PC-9 (cell line): ENCODE data around the gene PCYT2. TPM values are rescaled to one million over a fixed set of nuclear protein-coding genes. Genes with fewer than 3 reads are reported as not detected.

Experiments
- BruUV-seq: library from RNA; stranded (reverse); fragments of 400-500 nt; replicated peaks from 2 replicates; lab custom pipeline; 2021; lab: Mats Ljungman, UMichigan
- CTCF ChIA-PET: fragments of 300-600 bp; sonication (Branson Sonifier 250); formaldehyde crosslinking; loops from one replicate; lab custom pipeline; 2022; ENCODE audit warnings: antibody characterized with exemption; lab: Charles Lee
- POLR2A ChIA-PET: fragments of 300-600 bp; sonication (Branson Sonifier 250); formaldehyde crosslinking; loops from one replicate; lab custom pipeline; 2022; ENCODE audit warnings: antibody characterized with exemption; ENCODE audit not compliant: unreplicated experiment; lab: Charles Lee
- DNase-seq, 2 experiments: peaks; one replicate each; pipeline versions ENCODE4 v3.0.0 to v3.0.0-alpha.2; 2015 to 2022; ENCODE audit warnings: mixed read lengths in 1 of 2
- H2AFZ ChIP-seq: fragments of 200-600 bp; sonication (generic); 2 replicates; pipeline ENCODE4 v1.8.1; 2017; ENCODE audit warnings: antibody characterized with exemption
- H3F3A ChIP-seq: fragments of 200-600 bp; sonication (generic); 2 replicates; pipeline ENCODE4 v1.8.1; 2017; ENCODE audit warnings: antibody characterized with exemption, mild to moderate bottlenecking, low read depth; ENCODE audit not compliant: insufficient read depth
- H3K27ac ChIP-seq: fragments of 200-600 bp; sonication (generic); 2 replicates; pipeline ENCODE4 v1.6.1; 2016; ENCODE audit warnings: mixed run types
- H3K27me3 ChIP-seq: fragments of 200-600 bp; sonication (generic); 2 replicates; pipeline ENCODE4 v1.6.1; 2016; ENCODE audit warnings: low read depth, mixed run types; ENCODE audit not compliant: insufficient read depth
- H3K36me3 ChIP-seq: fragments of 200-600 bp; sonication (generic); 2 replicates; pipeline ENCODE4 v1.6.1; 2016; ENCODE audit warnings: low read depth, mixed run types
- H3K4me1 ChIP-seq: fragments of 200-600 bp; sonication (generic); replicated peaks from 2 replicates; pipeline ENCODE4 v1.6.1; 2016; ENCODE audit warnings: mixed run types; ENCODE audit not compliant: insufficient read depth
- H3K4me2 ChIP-seq: fragments of 200-600 bp; sonication (generic); 2 replicates; pipeline ENCODE4 v1.6.1; 2017; ENCODE audit warnings: mixed run types
- H3K4me3 ChIP-seq: fragments of 200-600 bp; sonication (generic); 2 replicates; pipeline ENCODE4 v1.6.1; 2016; ENCODE audit warnings: mixed run types
- H3K79me2 ChIP-seq: fragments of 200-600 bp; sonication (generic); 2 replicates; pipeline ENCODE4 v1.6.1; 2017; ENCODE audit warnings: low read depth, mixed run types
- H3K9me2 ChIP-seq: fragments of 200-600 bp; sonication (generic); 2 replicates; pipeline ENCODE4 v1.8.1; 2017; ENCODE audit warnings: mild to moderate bottlenecking; ENCODE audit not compliant: insufficient read depth
- H3K9me3 ChIP-seq: fragments of 200-600 bp; sonication (generic); 2 replicates; pipeline ENCODE4 v1.8.1; 2016; ENCODE audit warnings: low read depth; ENCODE audit not compliant: insufficient read depth
- H4K20me1 ChIP-seq: fragments of 200-600 bp; sonication (generic); 2 replicates; pipeline ENCODE4 v1.8.1; 2017; ENCODE audit not compliant: insufficient read depth
- EZH2 ChIP-seq: fragments of 200-600 bp; sonication (generic); IDR thresholded peaks from 2 replicates; pipeline ENCODE4 v1.8.0; 2017; ENCODE audit warnings: antibody characterized with exemption, low read depth
- intact Hi-C: fragments of 100-400 bp; cut with micrococcal nuclease; formaldehyde crosslinking; loops from one replicate; pipeline ENCODE4 v1.10.0; 2022; ENCODE audit not compliant: unreplicated experiment
- total RNA-seq: library from RNA; stranded (reverse); gene quantifications from 2 replicates; pipeline ENCODE4 v1.2.3, GENCODE V29; 2021
- TF ChIP-seq, protein P1 (sequence below): fragments of 200-600 bp; sonication (generic); conservative IDR thresholded peaks from 2 replicates; pipeline ENCODE4 v1.6.1; 2017; ENCODE audit warnings: mixed run types, antibody characterized with exemption, mild to moderate bottlenecking, moderate library complexity

PCYT2 gene
- total RNA-seq, 1 experiment from 2014 or later, result 82.2 TPM

DNA sequence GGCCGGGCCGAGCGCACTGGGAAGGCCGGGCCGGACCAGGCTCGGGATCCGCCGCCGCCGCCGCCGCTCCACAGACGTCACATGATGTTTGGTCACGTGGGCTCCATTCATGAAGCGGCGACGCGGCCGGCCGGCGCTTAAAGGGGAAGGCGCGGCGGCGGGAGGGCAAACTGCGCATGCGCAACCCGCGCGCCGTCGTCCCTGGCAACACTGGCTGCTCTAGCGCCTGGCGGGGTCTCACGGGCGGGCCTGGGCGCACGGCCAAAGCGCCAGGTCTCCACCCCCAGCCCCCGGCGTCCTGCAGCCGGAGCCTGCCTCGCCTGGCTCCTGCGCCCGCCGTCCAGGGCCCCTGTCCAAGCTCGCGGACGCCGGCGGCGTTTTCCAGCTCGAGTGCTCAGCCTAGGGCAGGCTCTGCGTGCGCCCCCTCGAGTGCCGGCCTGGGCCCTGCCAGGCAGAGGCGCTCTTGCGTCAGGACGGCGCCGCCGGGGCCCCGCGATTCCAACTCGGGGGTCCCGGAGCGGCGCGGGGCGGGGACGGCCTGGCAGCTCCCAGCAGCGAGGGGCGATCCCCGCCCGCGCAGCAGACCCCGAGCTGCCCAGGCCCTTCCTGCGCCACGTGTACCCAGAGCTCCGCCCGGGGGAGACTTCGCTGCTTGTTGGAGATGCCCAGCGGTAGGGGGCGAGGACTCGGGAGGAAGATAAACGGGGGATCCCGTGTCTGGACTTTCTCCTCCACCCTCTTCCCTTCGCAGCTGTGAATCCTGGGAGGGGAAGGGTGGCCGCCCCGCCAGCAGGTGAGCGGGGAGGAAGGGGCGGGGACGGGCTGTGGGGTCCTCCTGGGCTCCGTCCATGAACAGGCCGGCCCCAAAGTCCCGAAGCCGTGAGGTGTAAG lies 16.7 kb upstream of the PCYT2 start, which contains the start of gene MAFG:
MAFG (minus strand) TSS at position 83 of the 891 bp plus-strand sequence. CDS start 4,550 bp downstream, outside the sequence.
- Histone ChIP-seq H3K9me2 (no peaks in the 10 kb centered on the region), H4K20me1 (peaks cover 10% of the 10 kb centered on the region; the same call in 1 of the 2 replicates), H3K4me3 (peak within 1 kb of the TSS; percentile 73), H3K27me3 (no peaks in the 10 kb centered on the region), H3F3A (peaks cover 16% of the 10 kb centered on the region; the same call in 1 of the 2 replicates), H3K4me1 (peaks cover 27% of the 10 kb centered on the region), H3K27ac (peak within 1 kb of the TSS; percentile 87), H3K79me2 (peaks cover 33% of the 10 kb centered on the region), H3K4me2 (peak within 1 kb of the TSS; percentile 86), H2AFZ (peak within 1 kb of the TSS; percentile 79; the same call in 1 of the 2 replicates), H3K9me3 (no peaks in the 10 kb centered on the region), H3K36me3 (no peaks in the 10 kb centered on the region)
- intact Hi-C loops, result loop anchor here (2.0 to 5.0 kb wide), 2 partner anchors 53 to 61 kb away; no protein-coding TSS in a partner anchor
- peak; percentile 70 to 97 for DNase-seq
- TF ChIP-seq EZH2, result no peak
- ChIA-PET CTCF (interaction anchor here (0.5 to 1.1 kb wide), 3 partner anchors 12 to 92 kb away, joined by 3 to 7 read pairs (median 3); no protein-coding TSS in a partner anchor), POLR2A (interaction anchor here (0.5 to 1.0 kb wide), 3 partner anchors 17 to 269 kb away, joined by 4 to 16 read pairs (median 6); partner anchors contain the start of gene PCYT2)
- BruUV-seq, result no TSS peak

DNA sequence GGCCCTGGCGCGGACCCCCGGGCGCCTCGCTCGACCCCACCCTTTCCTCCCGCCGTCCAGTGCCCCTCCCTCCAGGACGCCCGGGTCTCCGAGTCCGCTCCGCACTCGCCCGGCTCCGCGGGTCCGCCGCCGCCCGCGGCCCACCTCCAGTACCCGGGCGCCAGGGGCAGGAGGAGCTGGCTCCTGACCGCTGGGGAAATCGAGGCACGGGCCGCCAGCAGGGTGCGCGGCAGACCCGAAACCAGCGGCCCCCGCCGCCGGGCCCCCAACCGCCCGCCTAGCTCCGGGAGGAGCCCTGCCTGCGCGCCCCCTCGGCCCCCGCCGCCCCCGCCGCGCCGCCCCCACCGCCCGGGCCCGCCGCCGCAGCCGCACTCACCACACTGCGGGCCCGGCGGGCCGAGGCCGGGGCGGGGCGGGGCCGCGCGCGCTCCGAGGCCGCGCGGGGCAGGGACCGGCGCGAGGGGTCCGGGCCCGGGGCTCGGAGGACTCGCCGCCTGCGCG lies 16.0 kb upstream of the PCYT2 start:
- H3K9me2 ChIP-seq, result no peaks in the 10 kb centered on the region
- TF ChIP-seq EZH2, result no peak
- TF ChIP-seq, protein P1, sequence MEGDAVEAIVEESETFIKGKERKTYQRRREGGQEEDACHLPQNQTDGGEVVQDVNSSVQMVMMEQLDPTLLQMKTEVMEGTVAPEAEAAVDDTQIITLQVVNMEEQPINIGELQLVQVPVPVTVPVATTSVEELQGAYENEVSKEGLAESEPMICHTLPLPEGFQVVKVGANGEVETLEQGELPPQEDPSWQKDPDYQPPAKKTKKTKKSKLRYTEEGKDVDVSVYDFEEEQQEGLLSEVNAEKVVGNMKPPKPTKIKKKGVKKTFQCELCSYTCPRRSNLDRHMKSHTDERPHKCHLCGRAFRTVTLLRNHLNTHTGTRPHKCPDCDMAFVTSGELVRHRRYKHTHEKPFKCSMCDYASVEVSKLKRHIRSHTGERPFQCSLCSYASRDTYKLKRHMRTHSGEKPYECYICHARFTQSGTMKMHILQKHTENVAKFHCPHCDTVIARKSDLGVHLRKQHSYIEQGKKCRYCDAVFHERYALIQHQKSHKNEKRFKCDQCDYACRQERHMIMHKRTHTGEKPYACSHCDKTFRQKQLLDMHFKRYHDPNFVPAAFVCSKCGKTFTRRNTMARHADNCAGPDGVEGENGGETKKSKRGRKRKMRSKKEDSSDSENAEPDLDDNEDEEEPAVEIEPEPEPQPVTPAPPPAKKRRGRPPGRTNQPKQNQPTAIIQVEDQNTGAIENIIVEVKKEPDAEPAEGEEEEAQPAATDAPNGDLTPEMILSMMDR, result no peak
- no peak overlapping the region for H2AFZ ChIP-seq
- peak overlapping the region; percentile 54; the same call in 1 of the 2 replicates for H3K4me3 ChIP-seq
- peaks cover 18% of the 10 kb centered on the region; the same call in 1 of the 2 replicates for H3F3A ChIP-seq
- H3K4me1 ChIP-seq, result peaks cover 34% of the 10 kb centered on the region
- ChIA-PET CTCF (interaction anchor here (0.5 to 1.1 kb wide), 3 partner anchors 13 to 93 kb away, joined by 3 to 7 read pairs (median 3); no protein-coding TSS in a partner anchor), POLR2A (interaction anchor here (0.5 to 1.6 kb wide), 3 partner anchors 10 to 268 kb away, joined by 4 to 16 read pairs (median 8); partner anchors contain the start of gene PCYT2)
- H3K4me2 ChIP-seq, result peak overlapping the region; percentile 86
- no peaks in the 10 kb centered on the region for H3K27me3 ChIP-seq
- H4K20me1 ChIP-seq, result peaks cover 10% of the 10 kb centered on the region; the same call in 1 of the 2 replicates
- H3K27ac ChIP-seq, result peak overlapping the region; percentile 87
- BruUV-seq, result no TSS peak
- intact Hi-C loops, result loop anchor here (2.0 to 5.0 kb wide), 2 partner anchors 54 to 60 kb away; no protein-coding TSS in a partner anchor
- no peak for DNase-seq
- no peaks in the 10 kb centered on the region for H3K9me3 ChIP-seq
- H3K79me2 ChIP-seq, result peaks cover 40% of the 10 kb centered on the region
- no peaks in the 10 kb centered on the region for H3K36me3 ChIP-seq

DNA sequence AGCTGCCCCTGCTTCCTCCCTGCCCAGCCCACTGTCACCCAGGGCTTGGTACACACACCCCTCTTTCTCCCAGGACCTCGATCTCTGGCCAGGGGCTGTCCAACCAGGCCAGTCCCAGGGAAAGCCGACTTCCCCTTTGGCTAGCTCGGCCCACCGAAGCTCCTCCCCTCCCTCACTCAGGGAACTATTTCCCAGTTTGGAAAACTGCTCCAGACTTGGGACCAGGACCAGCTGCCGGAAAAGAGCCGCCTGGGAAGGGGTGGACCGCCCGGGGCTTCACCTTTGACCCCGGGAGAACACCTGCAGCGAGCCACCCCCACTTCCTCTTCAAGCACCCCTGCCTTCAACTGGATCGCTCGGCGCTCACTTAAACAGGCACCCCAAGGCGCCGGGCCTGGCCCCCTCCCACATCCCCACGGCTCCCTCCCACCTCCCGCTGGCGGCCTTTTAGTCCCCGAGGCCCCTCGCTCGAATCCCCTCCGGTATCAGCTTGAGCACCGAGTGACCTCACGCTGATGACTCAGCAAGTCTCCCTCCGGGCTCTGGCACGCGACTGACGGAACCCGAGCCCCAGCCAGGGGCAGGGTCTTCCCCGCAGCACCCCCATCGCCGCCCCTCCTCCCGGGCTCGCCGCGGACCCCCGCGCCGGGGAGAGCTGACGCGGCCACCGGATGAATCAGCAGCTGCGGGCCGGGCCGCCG lies 15.4 kb upstream of the PCYT2 start:
- Histone ChIP-seq H3K36me3 (no peaks in the 10 kb centered on the region), H2AFZ (no peak overlapping the region), H3K4me2 (peak overlapping the region; percentile 86), H3F3A (peaks cover 18% of the 10 kb centered on the region; the same call in 1 of the 2 replicates), H3K4me1 (peaks cover 40% of the 10 kb centered on the region), H4K20me1 (peaks cover 14% of the 10 kb centered on the region), H3K27me3 (no peaks in the 10 kb centered on the region), H3K27ac (peak overlapping the region; percentile 87), H3K4me3 (peak overlapping the region; percentile 54), H3K9me2 (no peaks in the 10 kb centered on the region), H3K79me2 (peaks cover 46% of the 10 kb centered on the region), H3K9me3 (no peaks in the 10 kb centered on the region)
- ChIA-PET POLR2A (interaction anchor here (0.7 to 1.6 kb wide), 5 partner anchors 9 to 374 kb away, joined by 3 to 11 read pairs (median 3); partner anchors contain the start of gene FAAP100), CTCF (interaction anchor here (0.6 to 1.1 kb wide), 3 partner anchors 9 to 33 kb away, joined by 3 read pairs; no protein-coding TSS in a partner anchor)
- no peak for TF ChIP-seq EZH2
- TF ChIP-seq, protein P1, result no peak
- intact Hi-C loops, result loop anchor here (1.0 to 5.0 kb wide), 4 partner anchors 8 to 59 kb away; partner anchors contain the start of gene SIRT7
- BruUV-seq, result TSS peak; percentile 21
- DNase-seq, result peak; percentile 75 to 91
